Anterior cingulate cortex (tissue), 58 donors: ENCODE results near the gene S1PR4.
"Not testable (repeated sequence)": the region's sequence is repeated elsewhere in the genome, so short reads cannot be mapped to it uniquely, and the experiment has no call there.

Experiments used
- DNase-seq, 58 donors: peaks; one replicate each; lab custom pipeline; 2025; lab: John Stamatoyannopoulos, UW

Gene S1PR4

DNA sequence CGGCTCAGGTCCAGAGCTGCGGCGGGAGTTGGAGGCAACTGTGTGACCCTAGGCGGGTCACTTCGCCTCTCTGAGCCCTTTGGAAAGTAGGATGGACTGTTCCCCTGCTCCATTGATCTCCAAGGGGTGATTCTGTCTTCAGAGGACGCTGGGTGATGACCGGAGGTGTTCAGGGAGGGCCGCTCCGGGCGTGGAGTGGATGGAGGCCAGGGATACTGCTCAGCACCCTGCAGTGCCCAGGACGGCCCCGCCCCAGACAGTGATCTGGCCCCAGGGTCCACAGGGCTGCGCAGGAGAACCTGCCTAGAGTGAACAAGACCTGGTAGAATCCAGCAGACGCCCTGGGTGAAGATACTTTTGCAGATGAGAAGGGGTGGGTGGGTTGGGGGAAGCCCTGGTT is 14.1 kb downstream of the S1PR4 start:
- DNase-seq, result no peak

- DNase-seq, result no peak
These were observed 14.9 kb downstream of the S1PR4 start for GRCh38 chr19:3193256-3194105.

DNA sequence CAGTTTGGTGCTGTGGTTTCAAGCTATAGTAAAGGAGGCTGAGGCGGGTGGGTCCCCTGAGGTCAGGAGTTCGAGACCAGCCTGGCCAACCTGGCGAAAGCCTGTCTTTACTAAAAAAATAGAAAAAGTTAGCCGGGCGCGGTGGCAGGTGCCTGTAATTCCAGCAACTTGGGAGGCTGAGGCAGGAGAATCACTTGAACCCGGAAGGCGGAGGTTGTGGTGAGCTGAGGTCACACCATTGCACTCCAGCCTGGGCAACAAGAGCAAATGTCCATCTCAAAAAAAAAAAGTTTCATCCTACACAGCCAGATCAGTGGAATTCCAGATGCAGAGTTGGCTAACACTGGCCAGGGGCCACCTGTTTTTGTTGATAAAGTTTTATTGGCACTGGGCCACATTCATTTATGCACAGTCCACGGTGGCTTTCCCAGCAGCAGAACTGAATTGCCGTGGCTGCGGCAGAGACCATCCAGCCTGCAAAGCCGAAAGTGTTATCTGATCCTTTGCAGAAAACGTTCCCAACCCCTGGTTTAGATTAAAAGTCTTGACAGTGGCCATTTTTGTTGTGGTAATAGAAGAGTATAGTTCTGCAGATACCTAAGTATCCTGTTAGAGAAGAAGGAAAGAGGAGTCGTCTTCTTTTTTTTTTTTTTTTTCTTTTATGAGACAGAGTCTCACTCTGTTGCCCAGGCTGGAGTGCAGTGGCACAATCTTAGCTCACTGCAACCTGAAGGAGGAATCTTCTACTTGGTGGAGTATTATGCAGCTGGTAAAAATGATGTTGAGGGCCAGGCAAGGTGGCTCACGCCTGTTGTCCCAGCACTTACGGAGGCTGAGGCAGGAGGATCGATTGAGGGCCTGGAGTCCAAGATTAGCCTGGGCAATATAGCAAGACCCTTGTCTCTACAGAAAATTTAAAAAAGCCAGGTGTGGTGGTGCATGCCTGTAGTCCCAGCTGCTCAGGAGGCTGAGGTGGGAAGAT is 15.8 kb downstream of the S1PR4 start:
- no peak for DNase-seq

GRCh38 chr19:3196064-3196932 is 17.7 kb downstream of the S1PR4 start:
- no peak for DNase-seq

DNA sequence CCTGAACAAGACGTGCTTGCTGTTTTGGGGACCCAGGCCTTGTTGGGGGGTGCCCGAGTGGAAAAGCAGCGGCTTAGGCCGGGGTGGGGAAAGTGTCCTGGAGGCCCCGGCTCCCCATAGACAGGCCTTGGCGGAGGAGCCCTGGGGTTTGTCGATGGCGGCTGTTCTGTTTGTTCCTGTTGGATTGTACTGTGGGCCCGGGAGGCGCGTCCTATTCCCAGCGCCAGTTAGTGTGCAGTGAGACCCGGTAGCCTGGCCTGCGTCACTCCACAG is 18.3 kb downstream of the S1PR4 start:
- DNase-seq, result no peak

DNA sequence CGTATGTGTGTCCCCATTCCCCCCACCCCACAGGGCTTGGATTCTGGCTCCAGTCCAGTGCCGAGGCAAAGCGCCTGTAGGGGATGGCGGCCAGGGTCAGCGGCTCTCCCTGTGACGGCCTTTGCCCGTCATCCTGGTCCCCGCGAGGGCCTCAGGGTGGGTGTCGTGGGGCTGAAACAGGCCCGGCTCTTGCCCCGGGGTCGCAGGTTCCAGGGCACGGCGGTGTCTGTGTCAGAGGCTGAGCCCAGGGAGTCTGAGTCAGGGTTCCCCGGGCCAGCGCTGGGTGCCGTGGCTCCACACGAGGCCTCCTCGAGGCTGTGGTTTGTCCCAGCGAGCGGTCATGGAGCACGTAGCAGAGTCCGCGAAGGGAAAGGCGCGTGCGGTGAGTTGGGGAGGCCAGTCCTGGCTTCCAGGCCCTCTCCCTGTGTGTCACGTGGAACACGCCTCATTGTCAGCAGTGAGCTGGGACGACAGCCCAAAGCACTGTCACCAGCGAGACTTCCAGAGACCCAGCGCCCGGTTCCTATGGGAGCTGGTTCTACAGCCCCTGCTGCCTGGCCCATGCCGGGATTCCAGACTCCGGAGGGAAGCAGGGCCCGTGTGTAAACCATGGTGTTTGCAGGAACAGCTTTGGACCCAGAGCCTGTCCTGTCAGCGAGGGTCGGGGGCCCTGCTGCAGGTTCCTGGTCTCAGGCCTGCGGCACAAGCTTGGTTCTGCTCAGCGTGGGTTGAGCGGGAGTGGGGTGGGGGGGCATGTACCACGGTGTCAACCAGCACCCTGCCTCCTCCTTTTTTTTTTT is 20.5 kb downstream of the S1PR4 start:
- DNase-seq, result no peak

- no peak for DNase-seq
These were observed 22.6 kb downstream of the S1PR4 start for GRCh38 chr19:3201072-3201700.

GRCh38 chr19:3201911-3202310 is 23.3 kb downstream of the S1PR4 start:
- DNase-seq, result no peak

DNA sequence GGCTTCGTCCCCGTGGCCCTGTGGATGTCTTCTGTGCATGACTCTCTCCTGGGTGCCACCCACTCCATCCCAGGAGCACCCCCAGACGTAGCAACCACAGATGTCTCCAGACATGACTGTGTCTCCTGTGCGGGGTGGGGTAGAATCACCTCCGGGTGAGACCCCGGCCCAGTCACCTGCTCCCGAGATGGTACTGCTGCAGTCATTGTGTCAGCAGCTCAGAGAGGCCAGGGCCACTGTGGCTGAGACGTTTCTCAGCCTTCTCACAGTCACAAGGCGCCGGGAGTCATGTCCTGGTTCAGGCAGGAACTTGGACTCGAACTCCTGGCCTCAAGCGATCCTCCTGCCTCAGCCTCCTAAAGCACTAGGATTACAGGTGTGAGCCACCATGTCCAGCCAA is 23.8 kb downstream of the S1PR4 start:
- DNase-seq, result no peak

- DNase-seq, result not testable (repeated sequence)
These were observed 24.3 kb downstream of the S1PR4 start for GRCh38 chr19:3202895-3203294.

- no peak for DNase-seq
These were observed 25.5 kb downstream of the S1PR4 start for GRCh38 chr19:3203805-3204645.

DNA sequence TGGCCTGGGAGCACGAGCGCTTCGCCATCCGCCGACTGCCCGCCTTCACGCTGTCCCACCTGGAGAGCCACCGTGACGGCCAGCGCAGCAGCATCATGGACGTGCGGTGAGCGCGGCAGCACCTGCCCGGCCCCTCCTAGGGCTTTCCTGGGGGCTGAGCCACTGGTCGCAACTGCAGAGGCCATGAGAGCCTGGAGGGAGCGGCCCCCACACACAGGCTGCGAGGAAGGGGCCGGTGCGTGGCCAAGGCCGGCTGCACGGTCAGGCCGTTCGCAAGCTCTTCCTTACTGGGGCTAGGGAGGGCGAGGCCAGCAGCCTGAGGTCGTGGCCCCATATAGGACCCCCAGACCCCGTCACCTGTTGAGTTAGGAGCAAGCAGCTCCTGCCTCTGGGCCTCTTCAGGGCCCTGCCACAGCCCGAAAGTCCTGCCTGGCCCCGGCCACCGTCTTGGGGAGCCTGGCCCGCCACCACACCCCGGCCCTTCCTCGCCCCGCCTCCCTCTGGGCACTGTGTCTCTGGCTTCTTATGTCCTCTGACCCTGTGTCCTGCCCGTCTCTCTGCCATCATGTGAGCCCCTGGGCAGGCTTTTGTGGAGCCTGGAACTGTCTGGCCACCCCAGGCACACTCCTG is 26.2 kb downstream of the S1PR4 start:
- DNase-seq, result no peak

GRCh38 chr19:3206216-3206953 is 27.8 kb downstream of the S1PR4 start:
- no peak for DNase-seq

DNA sequence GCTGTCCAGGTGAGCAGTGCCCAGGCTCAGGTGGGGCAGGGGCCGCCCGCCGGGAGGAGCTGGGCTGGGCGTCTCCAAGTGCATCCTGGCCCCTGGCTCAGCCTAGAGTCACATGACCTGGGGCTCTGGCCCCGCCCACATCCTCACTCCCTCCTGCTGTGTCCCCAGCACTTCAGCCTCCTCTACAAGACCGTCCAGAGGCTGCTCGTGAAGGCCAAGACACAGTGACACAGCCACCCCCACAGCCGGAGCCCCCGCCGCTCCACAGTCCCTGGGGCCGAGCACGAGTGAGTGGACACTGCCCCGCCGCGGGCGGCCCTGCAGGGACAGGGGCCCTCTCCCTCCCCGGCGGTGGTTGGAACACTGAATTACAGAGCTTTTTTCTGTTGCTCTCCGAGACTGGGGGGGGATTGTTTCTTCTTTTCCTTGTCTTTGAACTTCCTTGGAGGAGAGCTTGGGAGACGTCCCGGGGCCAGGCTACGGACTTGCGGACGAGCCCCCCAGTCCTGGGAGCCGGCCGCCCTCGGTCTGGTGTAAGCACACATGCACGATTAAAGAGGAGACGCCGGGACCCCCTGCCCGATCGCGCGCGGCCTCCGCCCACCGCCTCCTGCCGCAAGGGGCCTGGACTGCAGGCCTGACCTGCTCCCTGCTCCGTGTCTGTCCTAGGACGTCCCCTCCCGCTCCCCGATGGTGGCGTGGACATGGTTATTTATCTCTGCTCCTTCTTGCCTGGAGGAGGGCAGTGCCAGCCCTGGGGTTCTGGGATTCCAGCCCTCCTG is 29.1 kb downstream of the S1PR4 start:
- no peak for DNase-seq

- no peak for DNase-seq
These were observed 30.0 kb downstream of the S1PR4 start for GRCh38 chr19:3208317-3209207.
